GM12878 (cell line): Measurements from ENCODE around the gene DHX57. TPM values are rescaled to one million over a fixed set of nuclear protein-coding genes. Genes with fewer than 3 reads are reported as not detected.

ENCODE experiments used
- ATAC-seq: fragments of 200-7000 bp; cut with Tn5 transposase; 3 replicates; pipeline ENCODE4 v1.9.1; 2020; ENCODE audit warnings: mild to moderate bottlenecking, moderate library complexity
- BruUV-seq: library from RNA; stranded (reverse); fragments of 400-500 nt; replicated peaks from 2 replicates; lab custom pipeline; 2021; lab: Mats Ljungman, UMichigan
- CTCF ChIA-PET: fragments of 300-600 bp; sonication (Branson Sonifier 250); formaldehyde crosslinking; extraction: SDS; loops from one replicate; lab custom pipeline; 2021; ENCODE audit warnings: inconsistent platforms; lab: Yijun Ruan, JAX
- POLR2A ChIA-PET: fragments of 350-600 bp; formaldehyde crosslinking; extraction: SDS; loops from one replicate; lab custom pipeline; 2021; ENCODE audit warnings: inconsistent platforms; lab: Charles Lee
- RAD21 ChIA-PET: fragments of 300-600 bp; sonication (Branson Sonifier 250); formaldehyde crosslinking; loops from one replicate; lab custom pipeline; 2023; ENCODE audit warnings: antibody characterized with exemption; ENCODE audit not compliant: unreplicated experiment; lab: Charles Lee
- SMC1A ChIA-PET: fragments of 300-600 bp; sonication (Branson Sonifier 250); formaldehyde crosslinking; loops from one replicate; lab custom pipeline; 2023; ENCODE audit not compliant: unreplicated experiment, uncharacterized antibody; lab: Charles Lee
- DNase-seq: peaks from one replicate; pipeline ENCODE4 v3.0.0-alpha.2; 2011; ENCODE audit warnings: low read depth, low spot score
- FAIRE-seq: peaks from 3 replicates; lab custom pipeline; 2011; peaks lifted over from hg19 to GRCh38; lab: Jason Lieb, UNC
- H2AFZ ChIP-seq: 2 replicates; pipeline ENCODE4 v1.6.0; 2011; ENCODE audit warnings: low read depth, low read length, control low read depth; ENCODE audit not compliant: control insufficient read depth
- H3K27ac ChIP-seq: 2 replicates; pipeline ENCODE4 v1.5.1; 2011; ENCODE audit warnings: control low read depth; ENCODE audit not compliant: control insufficient read depth, insufficient read depth
- H3K27me3 ChIP-seq, 2 experiments: replicated peaks in 1 of 2; 2 replicates each; pipeline versions ENCODE4 v1.6.0 to v1.6.1; 2011; ENCODE audit warnings: low read length in 1 of 2; ENCODE audit not compliant: control insufficient read depth in 2 of 2, insufficient read depth in 2 of 2
- H3K36me3 ChIP-seq, 2 experiments: 2 replicates each; pipeline ENCODE4 v1.5.1; 2011; ENCODE audit warnings: low read length in 1 of 2; ENCODE audit not compliant: control insufficient read depth in 2 of 2, insufficient read depth in 2 of 2
- H3K4me1 ChIP-seq: 2 replicates; pipeline ENCODE4 v1.6.1; 2011; ENCODE audit warnings: mild to moderate bottlenecking, low read length, moderate library complexity, mixed read lengths; ENCODE audit not compliant: control insufficient read depth, insufficient read depth
- H3K4me2 ChIP-seq: 2 replicates; pipeline ENCODE4 v1.6.0; 2011; ENCODE audit warnings: control low read depth; ENCODE audit not compliant: control insufficient read depth, insufficient read depth
- H3K4me3 ChIP-seq: fragments of 200-600 bp; sonication (generic); 2 replicates; pipeline ENCODE4 v1.5.1; 2016
- H3K79me2 ChIP-seq: 2 replicates; pipeline ENCODE4 v1.6.0; 2011; ENCODE audit warnings: low read length; ENCODE audit not compliant: control insufficient read depth, insufficient read depth
- H3K9ac ChIP-seq: 2 replicates; pipeline ENCODE4 v1.8.0; 2011; ENCODE audit warnings: low read length, control low read depth, mixed read lengths; ENCODE audit not compliant: control insufficient read depth, insufficient read depth
- H3K9me3 ChIP-seq: replicated peaks from 3 replicates; pipeline ENCODE4 v1.5.1; 2011; ENCODE audit warnings: mild to moderate bottlenecking, low read length; ENCODE audit not compliant: control insufficient read depth, insufficient read depth
- H4K20me1 ChIP-seq: 2 replicates; pipeline ENCODE4 v1.6.0; 2011; ENCODE audit not compliant: control insufficient read depth, insufficient read depth
- BRCA1 ChIP-seq: IDR thresholded peaks from 2 replicates; pipeline ENCODE4 v1.6.1; 2011; ENCODE audit warnings: low read depth, low read length, improper control_type of control experiment
- CBX3 ChIP-seq: fragments of 200-600 bp; sonication (generic); IDR thresholded peaks from 2 replicates; pipeline ENCODE4 v1.6.1; 2016; ENCODE audit warnings: low read depth, borderline replicate concordance
- EGR1 ChIP-seq, 2 experiments: IDR thresholded peaks; 1 replicate in 1 of 2; 2 replicates in 1 of 2; pipeline ENCODE4 v1.6.1; 2011 to 2012; ENCODE audit warnings: low read depth in 2 of 2, low read length in 2 of 2, borderline replicate concordance in 1 of 2, mild to moderate bottlenecking in 1 of 2, moderate library complexity in 1 of 2
- FOXM1 ChIP-seq: IDR thresholded peaks from 2 replicates; pipeline ENCODE4 v1.6.1; 2012; ENCODE audit warnings: low read depth, mild to moderate bottlenecking, inconsistent platforms, low read length, moderate library complexity
- JUNB ChIP-seq: IDR thresholded peaks from 2 replicates; pipeline ENCODE4 v1.6.1; 2016; ENCODE audit warnings: antibody characterized with exemption, mild to moderate bottlenecking
- NBN ChIP-seq: fragments of 450-650 bp; IDR thresholded peaks from 2 replicates; pipeline ENCODE4 v1.6.1; 2016
- PML ChIP-seq: IDR thresholded peaks from 2 replicates; pipeline ENCODE4 v1.6.1; 2012; ENCODE audit warnings: low read length, inconsistent platforms
- RUNX3 ChIP-seq: IDR thresholded peaks from 2 replicates; pipeline ENCODE4 v1.6.1; 2012; ENCODE audit warnings: low read length, inconsistent platforms
- SIN3A ChIP-seq: IDR thresholded peaks from 2 replicates; pipeline ENCODE4 v1.6.1; 2012; ENCODE audit warnings: low read depth, low read length, improper control_type of control experiment
- STAT1 ChIP-seq: fragments of 450-650 bp; conservative IDR thresholded peaks from 2 replicates; pipeline ENCODE4 v1.6.1; 2014; ENCODE audit warnings: antibody characterized with exemption, mild to moderate bottlenecking
- TCF12 ChIP-seq: IDR thresholded peaks from 2 replicates; pipeline ENCODE4 v1.6.1; 2011; ENCODE audit warnings: low read depth, mild to moderate bottlenecking, low read length
- WGBS: methylation state at CpG from one replicate; pipeline ENCODE4 v1.1.6; 2016; ENCODE audit warnings: low lambda C conversion rate; ENCODE audit not compliant: insufficient replicate concordance, insufficient coverage; ENCODE audit errors: missing lambda C conversion rate; 5-methylcytosine and 5-hydroxymethylcytosine counted together
- in situ Hi-C: fragments of 300-500 bp; cut with MboI; formaldehyde crosslinking; loops from 9 replicates; pipeline ENCODE4 v1.14.3; 2018; ENCODE audit warnings: mixed read lengths
- intact Hi-C: fragments of 100-400 bp; cut with micrococcal nuclease; formaldehyde crosslinking; loops from one replicate; pipeline ENCODE4 v1.14.2; 2022; ENCODE audit not compliant: unreplicated experiment
- polyA plus RNA-seq, 11 experiments: library from polyadenylated mRNA; depleted of rRNA in 4 of 11; unstranded in 6 of 11; stranded (reverse) in 5 of 11; fragments of >200 nt; fragmentation: Nextera tagmentation in 4 of 11; fragmentation: Illumina TruSeq in 1 of 11; extraction: Ambion mirVana in 4 of 11; extraction: Trizol in 1 of 11; gene quantifications; 1 replicate in 1 of 11; 2 replicates in 10 of 11; pipeline versions ENCODE4 v1.2.1 to v1.2.3, GENCODE V29; 2011 to 2016; ENCODE audit warnings: inconsistent platforms in 2 of 11, missing spikeins in 2 of 11, low read depth in 1 of 11
- total RNA-seq, 4 experiments: library from RNA; depleted of rRNA in 3 of 4; stranded (reverse); fragments of >200 nt in 3 of 4; fragmentation: Illumina TruSeq in 1 of 4; extraction: Trizol in 1 of 4; gene quantifications; 2 replicates each; pipeline versions ENCODE4 v1.2.1 to v1.2.3, GENCODE V29; 2013 to 2021
- TF ChIP-seq, protein P1 (sequence below): fragments of 450-650 bp; IDR thresholded peaks from 2 replicates; pipeline ENCODE4 v1.6.1; 2016; ENCODE audit warnings: mild to moderate bottlenecking, moderate library complexity, borderline replicate concordance
- TF ChIP-seq, protein P2 (sequence below): fragments of 450-650 bp; formaldehyde crosslinking; IDR thresholded peaks from 2 replicates; pipeline ENCODE4 v1.4.0; 2020; ENCODE audit warnings: mild to moderate bottlenecking, moderate library complexity

DHX57 gene
- total and polyA plus RNA-seq, 10 of the 15 experiments (the other 5 are each of a cell fraction or from before 2014, with no cell fraction given), result 6.5 to 18.0 (median 15.8) TPM

DNA sequence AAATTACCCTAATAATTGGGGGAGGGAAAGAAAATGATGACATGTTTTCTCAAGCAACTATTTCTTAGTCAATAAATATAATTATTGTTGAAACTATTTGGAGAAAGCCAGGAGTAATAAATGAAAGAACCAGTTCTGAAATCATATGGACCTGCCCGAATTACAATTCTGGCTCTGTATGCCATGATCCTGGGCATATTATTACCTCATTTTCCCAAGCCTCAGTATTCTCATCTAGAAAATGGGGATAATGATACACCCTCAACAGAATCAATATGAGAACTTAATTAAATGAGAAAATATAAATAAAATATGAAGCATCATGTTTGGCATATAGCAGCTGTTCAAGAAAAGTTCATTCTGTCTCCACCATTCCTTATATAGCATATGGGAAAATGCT lies 36.9 kb upstream of the DHX57 start:
- POLR2A ChIA-PET, result no interaction called here
- intact Hi-C loops, result no loop called here
- no peak for FAIRE-seq

More for the DNA sequence above, 36.9 kb upstream of the DHX57 start:
- Histone ChIP-seq H3K4me2 (no peak overlapping the region), H3K4me1 (peaks cover 13% of the 10 kb centered on the region), H3K27me3 (no peaks in the 10 kb centered on the region), H3K27ac (no peak overlapping the region), H3K9me3 (no peaks in the 10 kb centered on the region), H2AFZ (no peak overlapping the region), H4K20me1 (no peaks in the 10 kb centered on the region), H3K79me2 (no peaks in the 10 kb centered on the region), H3K36me3 (no peaks in the 10 kb centered on the region), H3K9ac (no peak overlapping the region), H3K4me3 (no peak overlapping the region)
- ChIA-PET SMC1A (interaction anchor here (0.8 to 1.2 kb wide), 2 partner anchors 11 to 317 kb away, joined by 3 read pairs; no protein-coding TSS in a partner anchor), CTCF (interaction anchor here (0.8 kb wide), 1 partner anchor 35 kb away, joined by 4 read pairs; no protein-coding TSS in a partner anchor), RAD21 (no interaction called here)
- BruUV-seq, result no TSS peak
- TF ChIP-seq CBX3 (no peak), PML (no peak), SIN3A (no peak), RUNX3 (no peak), BRCA1 (no peak), JUNB (no peak), EGR1 (IDR thresholded peaks at IDR 0.05; ENCODE audit: borderline replicate concordance in 1 of 2, low read depth in 2 of 2, low read length in 2 of 2) (no peak), FOXM1 (no peak), STAT1 (no peak), NBN (no peak), TCF12 (no peak)
- TF ChIP-seq, protein P1, sequence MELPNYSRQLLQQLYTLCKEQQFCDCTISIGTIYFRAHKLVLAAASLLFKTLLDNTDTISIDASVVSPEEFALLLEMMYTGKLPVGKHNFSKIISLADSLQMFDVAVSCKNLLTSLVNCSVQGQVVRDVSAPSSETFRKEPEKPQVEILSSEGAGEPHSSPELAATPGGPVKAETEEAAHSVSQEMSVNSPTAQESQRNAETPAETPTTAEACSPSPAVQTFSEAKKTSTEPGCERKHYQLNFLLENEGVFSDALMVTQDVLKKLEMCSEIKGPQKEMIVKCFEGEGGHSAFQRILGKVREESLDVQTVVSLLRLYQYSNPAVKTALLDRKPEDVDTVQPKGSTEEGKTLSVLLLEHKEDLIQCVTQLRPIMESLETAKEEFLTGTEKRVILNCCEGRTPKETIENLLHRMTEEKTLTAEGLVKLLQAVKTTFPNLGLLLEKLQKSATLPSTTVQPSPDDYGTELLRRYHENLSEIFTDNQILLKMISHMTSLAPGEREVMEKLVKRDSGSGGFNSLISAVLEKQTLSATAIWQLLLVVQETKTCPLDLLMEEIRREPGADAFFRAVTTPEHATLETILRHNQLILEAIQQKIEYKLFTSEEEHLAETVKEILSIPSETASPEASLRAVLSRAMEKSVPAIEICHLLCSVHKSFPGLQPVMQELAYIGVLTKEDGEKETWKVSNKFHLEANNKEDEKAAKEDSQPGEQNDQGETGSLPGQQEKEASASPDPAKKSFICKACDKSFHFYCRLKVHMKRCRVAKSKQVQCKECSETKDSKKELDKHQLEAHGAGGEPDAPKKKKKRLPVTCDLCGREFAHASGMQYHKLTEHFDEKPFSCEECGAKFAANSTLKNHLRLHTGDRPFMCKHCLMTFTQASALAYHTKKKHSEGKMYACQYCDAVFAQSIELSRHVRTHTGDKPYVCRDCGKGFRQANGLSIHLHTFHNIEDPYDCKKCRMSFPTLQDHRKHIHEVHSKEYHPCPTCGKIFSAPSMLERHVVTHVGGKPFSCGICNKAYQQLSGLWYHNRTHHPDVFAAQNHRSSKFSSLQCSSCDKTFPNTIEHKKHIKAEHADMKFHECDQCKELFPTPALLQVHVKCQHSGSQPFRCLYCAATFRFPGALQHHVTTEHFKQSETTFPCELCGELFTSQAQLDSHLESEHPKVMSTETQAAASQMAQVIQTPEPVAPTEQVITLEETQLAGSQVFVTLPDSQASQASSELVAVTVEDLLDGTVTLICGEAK, result no peak
- TF ChIP-seq, protein P2, sequence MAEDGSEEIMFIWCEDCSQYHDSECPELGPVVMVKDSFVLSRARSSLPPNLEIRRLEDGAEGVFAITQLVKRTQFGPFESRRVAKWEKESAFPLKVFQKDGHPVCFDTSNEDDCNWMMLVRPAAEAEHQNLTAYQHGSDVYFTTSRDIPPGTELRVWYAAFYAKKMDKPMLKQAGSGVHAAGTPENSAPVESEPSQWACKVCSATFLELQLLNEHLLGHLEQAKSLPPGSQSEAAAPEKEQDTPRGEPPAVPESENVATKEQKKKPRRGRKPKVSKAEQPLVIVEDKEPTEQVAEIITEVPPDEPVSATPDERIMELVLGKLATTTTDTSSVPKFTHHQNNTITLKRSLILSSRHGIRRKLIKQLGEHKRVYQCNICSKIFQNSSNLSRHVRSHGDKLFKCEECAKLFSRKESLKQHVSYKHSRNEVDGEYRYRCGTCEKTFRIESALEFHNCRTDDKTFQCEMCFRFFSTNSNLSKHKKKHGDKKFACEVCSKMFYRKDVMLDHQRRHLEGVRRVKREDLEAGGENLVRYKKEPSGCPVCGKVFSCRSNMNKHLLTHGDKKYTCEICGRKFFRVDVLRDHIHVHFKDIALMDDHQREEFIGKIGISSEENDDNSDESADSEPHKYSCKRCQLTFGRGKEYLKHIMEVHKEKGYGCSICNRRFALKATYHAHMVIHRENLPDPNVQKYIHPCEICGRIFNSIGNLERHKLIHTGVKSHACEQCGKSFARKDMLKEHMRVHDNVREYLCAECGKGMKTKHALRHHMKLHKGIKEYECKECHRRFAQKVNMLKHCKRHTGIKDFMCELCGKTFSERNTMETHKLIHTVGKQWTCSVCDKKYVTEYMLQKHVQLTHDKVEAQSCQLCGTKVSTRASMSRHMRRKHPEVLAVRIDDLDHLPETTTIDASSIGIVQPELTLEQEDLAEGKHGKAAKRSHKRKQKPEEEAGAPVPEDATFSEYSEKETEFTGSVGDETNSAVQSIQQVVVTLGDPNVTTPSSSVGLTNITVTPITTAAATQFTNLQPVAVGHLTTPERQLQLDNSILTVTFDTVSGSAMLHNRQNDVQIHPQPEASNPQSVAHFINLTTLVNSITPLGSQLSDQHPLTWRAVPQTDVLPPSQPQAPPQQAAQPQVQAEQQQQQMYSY (CRISPR knock-in tag), result no peak
- in situ Hi-C loops, result no loop called here
- 5% methylated on average over 1 of the region's 1 CpG for WGBS
- no peak for ATAC-seq
- no peak for DNase-seq
